SK-N-SH (cell line): ENCODE measurements around the gene TMEM38A.

Experiments used
- CTCF ChIP-seq: fragments of 200-600 bp; sonication (generic); IDR thresholded peaks from 2 replicates; pipeline ENCODE4 v1.6.1; 2017; ENCODE audit warnings: antibody characterized with exemption, mild to moderate bottlenecking, moderate library complexity
- FOSL2 ChIP-seq: IDR thresholded peaks from 2 replicates; pipeline ENCODE4 v1.4.0; 2012; ENCODE audit warnings: low read depth, mild to moderate bottlenecking, moderate library complexity, borderline replicate concordance
- FOXM1 ChIP-seq: IDR thresholded peaks from 2 replicates; pipeline ENCODE4 v1.4.0; 2012; ENCODE audit warnings: low read depth, mild to moderate bottlenecking
- NRF1 ChIP-seq: IDR thresholded peaks from 2 replicates; pipeline ENCODE4 v1.6.1; 2012; ENCODE audit warnings: low read depth, mild to moderate bottlenecking, low read length
- REST ChIP-seq: IDR thresholded peaks from 2 replicates; pipeline ENCODE4 v1.6.1; 2012; ENCODE audit warnings: mild to moderate bottlenecking, low read depth, low read length, moderate library complexity
- RFX5 ChIP-seq: IDR thresholded peaks from 2 replicates; pipeline ENCODE4 v1.6.1; 2012; ENCODE audit warnings: mild to moderate bottlenecking, improper control_type of control experiment, low read length
- USF2 ChIP-seq: fragments of 150-350 bp; IDR thresholded peaks from 2 replicates; pipeline ENCODE4 v1.6.1; 2017; ENCODE audit warnings: antibody characterized with exemption, low read length, low read depth, borderline replicate concordance

- TF ChIP-seq CTCF (no peak), FOXM1 (no peak), USF2 (no peak), RFX5 (no peak), FOSL2 (no peak), NRF1 (no peak), REST (no peak)
Observed at GRCh38 chr19:16625163-16625958, 35.6 kb upstream of the TMEM38A start.
